Dermis microvascular lymphatic vessel endothelial cell (primary cell): ENCODE results near the gene OBSL1. TPM values are rescaled to one million over a fixed set of nuclear protein-coding genes. Genes with fewer than 3 reads are reported as not detected.

Experiments
- DNase-seq, 2 donors: peaks; one replicate each; pipeline versions ENCODE4 v3.0.0 to v3.0.0-alpha.2; 2010; ENCODE audit warnings: low read depth in 2 of 2
- total RNA-seq: library from RNA; depleted of rRNA; stranded (reverse); fragments of >200 nt; gene quantifications from 2 replicates; pipeline ENCODE4 v1.2.1, GENCODE V29; 2014

The OBSL1 gene
- total RNA-seq, 1 donor from 2014 or later, result 17.2 TPM

- DNase-seq, result no peak
These were observed 34.9 kb downstream of the OBSL1 start for GRCh38 chr2:219536425-219536824.

GRCh38 chr2:219533930-219534661 is 37.2 kb downstream of the OBSL1 start:
- DNase-seq, result no peak

DNA sequence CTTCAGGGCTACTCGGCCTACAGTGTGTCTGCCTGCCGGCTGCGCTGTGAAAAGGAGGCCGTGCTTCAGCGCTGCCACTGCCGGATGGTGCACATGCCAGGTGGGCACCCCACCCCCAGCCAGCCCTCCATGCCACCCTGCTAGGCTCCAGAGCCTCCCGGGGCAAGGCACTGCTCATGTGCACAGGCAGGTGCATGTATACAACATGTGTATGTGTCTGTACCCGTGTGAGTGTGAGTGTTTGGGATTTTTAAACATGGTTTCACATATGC is 39.0 kb downstream of the OBSL1 start:
- no peak for DNase-seq

GRCh38 chr2:219531639-219532377 is 39.5 kb downstream of the OBSL1 start:
- no peak for DNase-seq

DNA sequence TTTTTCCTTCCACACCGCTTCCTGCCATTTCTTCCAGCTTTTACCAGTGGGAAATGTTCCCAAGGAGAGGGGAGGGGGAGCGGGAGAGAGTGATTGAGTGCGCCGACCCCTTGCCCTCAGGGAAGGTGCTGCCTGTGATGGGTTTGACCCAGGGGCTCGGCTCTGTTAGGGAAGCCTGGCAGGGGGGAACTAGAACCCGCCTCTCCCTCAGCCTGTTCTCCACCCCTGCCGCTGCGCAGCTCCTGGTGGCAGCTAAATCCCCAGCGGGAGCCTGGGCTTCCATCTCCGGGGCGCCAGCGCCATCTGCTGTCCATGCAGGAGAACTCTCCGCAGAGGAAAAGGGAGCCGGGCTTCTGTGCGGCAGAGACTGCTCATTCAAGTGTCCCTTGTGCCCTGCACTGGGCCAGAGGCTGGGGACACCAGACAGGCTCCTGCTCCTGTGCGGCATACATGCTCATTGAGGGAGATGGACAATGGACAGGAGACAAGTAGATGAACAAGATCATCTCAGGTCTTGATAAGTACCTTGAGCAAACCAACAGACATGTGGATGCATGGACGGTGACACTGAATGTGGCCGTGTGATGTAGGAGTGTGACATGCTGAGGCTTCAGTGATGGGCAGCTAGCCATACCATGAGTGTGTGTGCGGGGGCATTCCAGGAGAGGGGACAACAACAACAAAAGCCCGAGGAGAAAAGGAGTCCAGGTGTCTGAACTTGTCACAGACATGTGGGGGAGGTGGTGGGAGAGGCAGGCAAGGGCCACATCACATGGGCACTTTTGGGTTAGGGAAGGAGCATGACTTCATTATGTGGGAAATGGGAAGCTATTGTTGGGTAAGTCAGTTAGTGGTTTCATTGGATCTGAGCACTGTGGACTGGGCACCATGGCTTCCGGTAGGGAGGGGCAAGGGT is 41.0 kb downstream of the OBSL1 start:
- DNase-seq, result peak; percentile 69 to 82

GRCh38 chr2:219527472-219527871 is 43.9 kb downstream of the OBSL1 start:
- no peak for DNase-seq

DNA sequence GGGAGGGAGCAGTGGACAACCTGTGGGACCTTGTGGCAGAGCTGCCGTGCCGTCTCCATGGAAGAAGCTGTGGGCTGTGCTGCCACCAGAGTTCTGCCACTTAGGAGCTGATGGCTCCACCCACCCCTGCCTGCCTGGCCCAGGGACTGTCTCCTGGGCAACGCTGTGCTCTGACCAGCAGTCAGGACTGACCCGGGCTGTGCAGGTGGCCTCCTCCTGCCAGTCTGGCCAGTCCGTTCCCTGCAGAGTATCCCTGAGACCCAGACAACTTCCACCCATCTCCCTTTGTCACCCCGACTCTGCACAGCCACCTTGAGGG is 44.3 kb downstream of the OBSL1 start:
- DNase-seq, result no peak

DNA sequence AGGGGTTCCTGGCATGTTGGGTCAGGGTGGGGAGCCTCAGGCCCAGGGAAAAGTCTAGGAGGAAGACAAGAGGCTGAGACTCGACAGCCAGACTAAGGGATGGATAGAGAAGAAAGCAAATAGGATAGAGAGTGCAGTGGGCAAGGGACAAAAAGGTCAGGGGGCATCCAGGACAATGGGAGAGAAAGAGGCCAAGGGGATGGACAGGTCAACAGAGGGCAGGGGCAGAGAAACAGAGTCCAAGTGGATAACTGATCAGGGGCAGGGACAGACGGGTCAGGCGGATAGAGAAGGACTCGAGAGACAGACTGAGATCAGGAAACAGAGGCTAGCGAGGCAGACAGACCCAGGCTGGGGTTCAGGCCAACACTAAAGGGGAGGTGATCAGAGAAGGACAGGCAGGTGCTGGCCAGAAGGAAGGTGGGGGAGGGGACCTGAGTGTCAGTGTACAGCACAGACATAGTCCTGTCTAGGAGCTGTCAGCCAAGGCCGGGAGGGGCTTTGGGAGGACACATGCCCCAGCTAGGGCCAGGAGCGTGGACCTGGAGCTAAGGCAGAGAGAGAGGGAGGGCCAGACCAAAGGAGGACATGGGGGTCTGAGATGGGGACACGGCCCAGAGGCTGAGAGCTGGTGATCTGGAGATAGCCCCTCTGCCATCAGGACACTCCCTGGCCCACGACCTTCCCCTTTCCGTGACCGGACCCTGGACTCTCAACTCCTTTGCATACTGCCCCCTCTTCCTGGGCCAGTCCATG is 44.8 kb downstream of the OBSL1 start:
- no peak for DNase-seq

DNA sequence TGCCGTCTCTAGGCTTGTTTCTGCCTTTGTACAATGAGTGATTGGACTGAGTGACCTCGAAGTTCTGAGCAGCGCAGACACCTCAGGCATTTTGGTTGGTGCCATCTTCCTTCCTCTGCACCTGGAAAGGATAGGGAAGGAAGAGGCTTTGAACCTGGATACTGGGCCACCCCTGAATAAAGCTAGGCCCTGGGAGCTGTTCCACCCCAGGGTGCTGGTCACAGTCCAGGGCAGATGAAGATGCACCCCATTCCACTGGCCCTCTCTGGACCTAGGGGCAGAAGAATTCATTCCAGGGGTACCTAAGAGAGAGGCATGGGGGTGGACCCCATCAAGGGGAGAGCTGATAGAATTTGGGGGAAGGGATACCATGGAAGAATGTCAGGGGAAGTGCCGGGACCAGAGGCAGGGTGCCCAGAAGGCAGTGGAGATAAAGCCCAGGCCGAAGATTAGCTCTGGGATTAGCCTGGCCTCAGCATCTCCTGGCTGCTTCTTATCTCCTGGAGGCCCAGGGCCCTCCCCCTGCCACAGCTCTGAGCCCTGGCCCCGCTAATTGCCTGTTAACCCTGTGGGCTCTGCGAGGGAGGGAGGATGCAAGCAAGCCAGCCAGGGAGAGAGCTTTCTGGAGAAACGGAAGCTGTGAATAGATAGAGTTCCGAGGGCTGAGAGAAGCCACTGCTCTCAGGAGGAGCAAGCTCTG is 45.7 kb downstream of the OBSL1 start:
- DNase-seq, result no peak

DNA sequence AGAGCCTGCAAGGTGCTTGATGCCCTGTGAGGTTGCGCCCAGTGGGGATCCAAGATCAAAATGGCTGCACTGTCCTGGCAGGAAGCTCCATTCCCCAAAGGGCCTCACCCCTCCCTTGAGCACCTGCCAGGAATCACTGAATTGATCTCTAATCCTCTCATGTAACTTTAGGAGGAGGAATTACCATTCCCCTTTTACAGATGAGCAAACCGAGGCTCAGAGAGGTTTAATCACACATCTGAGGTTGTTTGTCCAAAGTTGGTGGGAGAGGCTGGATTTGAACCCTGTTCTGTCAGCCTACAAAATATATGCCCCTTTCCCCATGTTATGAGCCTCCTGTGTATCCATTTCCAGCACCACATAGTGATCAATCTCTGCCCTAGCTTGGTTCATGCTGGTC is 46.5 kb downstream of the OBSL1 start:
- no peak for DNase-seq

GRCh38 chr2:219523031-219523671 is 48.2 kb downstream of the OBSL1 start:
- no peak for DNase-seq

GRCh38 chr2:219522111-219523030 is 49.0 kb downstream of the OBSL1 start:
- DNase-seq, result peak in 1 of 2 donors; percentile 17

GRCh38 chr2:219521066-219521880 is 50.1 kb downstream of the OBSL1 start:
- no peak for DNase-seq

DNA sequence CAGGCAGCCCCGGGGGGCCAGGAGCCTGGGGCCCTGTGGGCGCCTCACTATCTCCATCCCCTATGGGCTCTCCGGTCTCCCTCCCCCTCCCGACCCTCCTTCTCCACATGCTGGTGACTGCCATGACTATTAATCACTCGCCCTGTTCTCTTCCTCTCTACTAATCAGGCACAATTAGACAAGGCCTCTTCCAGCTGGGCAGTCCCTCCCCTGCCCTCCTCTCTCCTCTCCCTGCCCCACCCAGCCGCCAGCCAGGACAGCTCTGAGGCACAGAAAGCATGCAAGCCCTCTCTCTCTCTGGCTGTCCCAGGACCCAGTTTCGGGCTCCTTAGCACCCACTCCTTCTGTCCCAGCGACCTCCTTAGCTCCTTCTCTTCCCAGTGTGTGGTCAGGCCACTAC is 51.3 kb downstream of the OBSL1 start:
- DNase-seq, result no peak

- DNase-seq, result no peak
These were observed 51.8 kb downstream of the OBSL1 start for GRCh38 chr2:219519526-219519916.

GRCh38 chr2:219517954-219518778 is 53.2 kb downstream of the OBSL1 start:
- no peak for DNase-seq

DNA sequence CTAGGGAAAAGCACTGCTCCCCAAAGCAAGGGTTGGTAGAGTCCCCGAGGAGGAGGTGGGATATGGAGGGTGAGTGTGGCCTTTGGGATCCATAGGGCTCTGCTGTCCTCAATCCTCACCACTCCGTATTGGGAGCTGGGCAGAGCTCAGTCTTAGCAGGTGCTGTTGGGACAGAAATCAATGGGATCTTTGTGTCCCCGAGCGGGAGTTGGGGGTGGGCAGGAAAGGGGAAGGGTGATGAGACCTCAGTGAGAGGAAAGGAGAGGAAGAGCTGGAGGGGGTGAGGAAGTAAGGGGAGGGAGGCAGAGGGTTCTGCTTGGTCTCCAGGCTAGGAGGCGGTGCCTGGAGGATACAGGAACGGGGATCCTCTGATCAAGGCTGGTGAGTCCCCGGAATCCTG is 54.5 kb downstream of the OBSL1 start:
- no peak for DNase-seq
